AG20443 (cell line): ENCODE data around the gene DEPP1.

Experiments
- DNase-seq: peaks from one replicate; pipeline ENCODE4 v3.0.0; 2012; ENCODE audit warnings: low spot score, mixed read lengths

DEPP1 gene

DNA sequence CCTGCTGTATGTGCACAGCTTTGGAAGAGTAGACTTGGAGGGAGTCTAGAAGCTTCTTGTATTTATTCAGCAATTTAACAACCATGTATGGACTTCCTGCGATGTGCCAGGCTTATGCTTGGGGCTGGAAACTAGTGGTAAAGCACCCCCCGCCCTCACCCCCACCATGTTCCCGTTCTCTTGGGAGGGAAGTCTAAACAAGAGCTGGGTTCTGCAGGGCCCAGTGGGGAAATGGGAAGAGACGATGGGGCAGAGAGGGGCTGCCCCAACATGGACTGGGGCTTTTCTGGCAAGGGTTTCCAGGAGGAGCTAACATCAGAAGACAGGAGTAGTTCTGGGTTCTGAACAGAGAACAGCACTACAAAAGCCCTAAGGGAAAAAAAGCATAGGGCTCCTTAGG lies 11.0 kb downstream of the DEPP1 start:
- no peak for DNase-seq

- no peak for DNase-seq
These were observed 11.6 kb downstream of the DEPP1 start for GRCh38 chr10:44966816-44967509.

GRCh38 chr10:44966129-44966815 lies 12.3 kb downstream of the DEPP1 start:
- DNase-seq = no peak

DNA sequence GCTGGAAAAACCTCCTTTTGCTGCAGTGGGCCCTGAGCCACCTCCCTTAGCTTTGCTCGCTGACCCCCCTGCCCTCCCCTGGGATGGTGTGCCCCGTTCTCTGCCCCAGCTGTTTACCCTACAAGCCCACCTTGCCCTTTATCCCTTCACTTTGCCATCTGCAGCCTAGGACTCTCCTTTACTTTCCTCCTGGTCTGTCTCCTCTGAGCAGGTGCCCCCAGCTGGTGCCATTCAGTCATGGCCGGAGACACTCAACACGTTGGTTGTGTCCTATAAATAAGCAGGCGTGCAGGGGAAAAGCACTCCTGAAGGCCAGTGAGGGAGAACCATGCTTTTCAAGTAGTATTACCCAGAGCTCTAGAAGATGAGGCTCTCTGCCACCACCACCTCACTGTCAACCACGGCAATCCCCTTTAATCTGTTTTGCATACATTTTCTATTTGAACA lies 12.9 kb downstream of the DEPP1 start:
- no peak for DNase-seq

GRCh38 chr10:44965104-44965503 lies 13.5 kb downstream of the DEPP1 start:
- no peak for DNase-seq

GRCh38 chr10:44963772-44964633 lies 14.6 kb downstream of the DEPP1 start:
- no peak for DNase-seq

DNA sequence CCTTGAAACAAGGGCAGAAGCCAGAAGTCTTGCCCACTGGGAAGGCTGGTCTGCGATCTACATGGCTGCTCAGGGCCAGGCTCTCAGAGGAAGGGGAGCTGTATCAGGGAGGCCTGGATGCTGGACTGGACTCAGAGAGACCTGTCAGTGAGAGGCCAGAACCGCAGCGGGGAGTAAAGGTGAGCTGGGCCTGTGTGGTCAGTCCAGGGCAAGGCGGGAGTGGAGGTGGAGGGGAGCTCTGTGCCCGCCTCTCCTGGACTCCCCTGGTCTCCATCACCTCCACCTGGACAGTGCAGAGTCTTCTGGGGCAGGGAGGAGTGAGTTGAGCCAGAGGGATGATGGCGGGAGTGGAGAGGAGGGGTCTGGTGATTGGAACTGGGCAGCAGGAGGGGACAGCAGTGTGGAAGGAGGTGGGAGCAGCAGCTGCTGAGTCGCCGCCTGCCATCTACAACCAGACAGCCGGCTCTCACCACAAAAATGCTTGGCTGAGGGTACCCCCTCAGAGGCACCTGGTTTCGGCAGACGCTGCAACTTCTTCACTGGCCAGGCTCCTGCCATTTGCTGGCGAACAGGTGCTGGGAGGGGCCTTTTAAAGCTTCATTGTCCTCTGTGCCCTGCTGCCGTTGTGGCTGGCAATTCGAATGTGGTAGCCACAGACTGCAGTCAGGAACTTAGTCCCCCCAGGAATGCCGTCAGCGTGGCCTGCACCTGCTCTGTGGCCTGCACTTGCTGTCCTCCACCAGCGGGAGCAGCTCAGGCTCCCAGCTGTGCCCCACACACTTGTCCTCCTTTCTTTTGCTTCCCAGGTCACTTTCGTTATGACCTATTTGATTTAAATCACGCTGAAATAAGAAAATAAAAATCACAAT lies 15.5 kb downstream of the DEPP1 start:
- no peak for DNase-seq

- no peak for DNase-seq
These were observed 16.5 kb downstream of the DEPP1 start for GRCh38 chr10:44961931-44962750.

GRCh38 chr10:44961230-44961571 lies 17.4 kb downstream of the DEPP1 start:
- DNase-seq = no peak

DNA sequence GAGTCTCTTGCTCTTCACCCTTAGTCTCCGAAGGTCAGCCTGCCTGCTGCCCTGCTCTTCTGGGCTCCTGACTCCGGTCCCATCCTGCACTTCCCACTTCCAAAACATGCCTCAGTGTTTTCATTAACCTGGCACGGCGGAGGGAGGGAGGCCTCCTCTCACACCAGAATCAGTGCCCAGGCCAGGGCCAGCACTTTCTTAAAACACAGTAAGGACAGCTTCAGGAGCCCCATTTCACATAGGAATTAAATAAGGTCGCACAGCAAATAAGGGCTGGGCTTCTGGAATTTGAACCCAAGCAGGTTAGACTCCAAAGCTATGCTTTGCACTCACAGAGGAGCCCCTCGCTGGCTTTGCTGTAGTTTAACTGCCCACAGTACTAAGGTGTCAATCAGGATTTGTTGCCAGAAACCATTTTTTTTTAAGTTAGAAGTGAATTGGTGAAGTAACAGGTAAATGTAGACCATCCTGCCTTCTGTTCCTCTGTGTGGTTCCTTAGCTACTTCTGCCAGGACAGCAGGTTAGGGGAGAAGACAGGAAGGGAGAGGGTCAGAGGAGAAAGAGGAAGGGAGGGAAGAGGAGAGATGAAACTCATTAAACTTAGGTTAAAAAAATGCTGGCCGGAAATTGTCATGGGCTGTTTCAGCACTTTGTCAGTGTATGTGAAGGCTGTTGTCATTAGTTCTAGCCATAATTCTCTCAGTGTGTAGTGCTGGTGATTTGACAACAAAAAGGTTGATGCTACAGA lies 18.0 kb downstream of the DEPP1 start:
- no peak for DNase-seq

DNA sequence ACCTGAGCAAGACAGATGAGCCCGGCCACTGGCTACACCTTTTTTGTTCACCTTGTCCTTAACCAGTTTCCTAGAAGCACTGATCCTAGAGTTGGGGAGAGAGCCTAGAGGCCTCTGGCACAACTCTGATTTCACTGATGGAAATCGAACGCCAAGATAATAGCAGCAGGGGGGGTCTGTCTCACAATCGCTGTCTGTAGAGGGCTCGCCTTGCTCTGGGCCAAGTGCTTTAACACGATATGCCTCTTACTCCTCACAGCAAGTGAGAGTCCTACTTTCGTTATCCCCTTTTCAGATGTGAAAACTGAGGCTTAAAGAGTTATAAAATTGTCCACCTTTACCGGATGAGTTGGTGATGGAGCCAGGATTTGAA lies 18.5 kb downstream of the DEPP1 start:
- DNase-seq = no peak

DNA sequence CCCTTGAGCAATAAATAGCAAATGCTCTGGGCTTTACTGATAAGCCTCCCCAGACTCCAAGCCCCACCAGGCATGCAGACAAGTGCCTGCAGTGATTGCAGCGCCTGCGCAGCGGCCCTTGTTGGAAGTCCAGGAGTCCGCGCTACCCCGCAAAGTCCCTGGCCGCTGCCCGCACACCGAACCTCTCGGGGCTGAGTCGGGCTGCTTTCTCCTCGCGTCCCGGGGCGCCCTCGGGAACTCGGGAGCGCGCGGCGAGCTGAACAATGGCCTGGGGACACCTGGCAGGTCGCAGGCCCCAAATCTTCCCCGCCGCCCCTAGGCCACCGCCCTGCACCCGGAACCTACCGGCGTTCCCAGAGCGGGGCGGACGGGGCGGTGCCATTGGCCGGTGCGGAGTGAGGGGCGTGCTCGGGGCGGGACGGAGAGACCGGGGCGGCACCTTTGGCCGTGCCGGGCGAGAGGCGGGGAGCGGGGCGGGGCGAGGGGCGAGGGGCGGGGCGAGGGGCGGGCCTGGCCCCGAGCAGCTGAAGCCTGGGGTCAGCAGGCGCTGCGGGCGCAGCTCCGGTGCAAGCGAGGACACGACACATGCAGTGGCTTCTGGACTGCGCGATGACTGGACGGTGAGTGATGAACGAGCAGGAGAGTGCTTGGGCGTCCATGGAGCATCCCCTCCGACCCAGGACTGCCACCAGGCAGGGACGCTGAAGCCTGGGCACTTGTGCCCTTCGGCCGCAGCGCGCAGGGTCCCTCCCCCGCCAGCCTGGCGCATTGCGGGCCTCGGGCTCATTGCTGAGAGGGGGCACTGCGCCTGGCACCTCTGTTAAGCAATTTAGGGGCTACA lies 19.1 kb downstream of the DEPP1 start, which contains the start of gene RASSF4:
Gene RASSF4, plus strand, starts transcription at position 556 of the 841 bp plus-strand sequence. CDS start 10,401 bp downstream, outside the sequence.
- DNase-seq = peak; percentile 99

DNA sequence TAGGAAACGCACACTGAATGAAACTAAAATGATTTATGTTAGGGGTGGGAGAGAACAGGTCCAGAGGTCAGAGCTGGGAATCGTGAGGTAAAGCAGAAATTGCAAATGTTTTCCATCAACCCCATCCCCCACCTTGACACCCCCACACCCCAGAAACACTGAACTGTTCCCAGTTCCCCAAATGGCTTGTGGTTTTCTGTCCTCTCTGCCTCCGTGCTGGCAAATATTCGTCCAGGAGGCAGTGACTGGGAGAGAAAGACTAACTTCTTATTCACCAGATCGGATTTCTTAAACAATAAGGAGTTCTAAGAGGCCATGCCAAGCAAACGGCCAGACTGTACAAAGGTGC lies 19.7 kb downstream of the DEPP1 start:
- no peak for DNase-seq

- DNase-seq = peak; percentile 69
These were observed 20.3 kb downstream of the DEPP1 start for GRCh38 chr10:44958196-44958897.

DNA sequence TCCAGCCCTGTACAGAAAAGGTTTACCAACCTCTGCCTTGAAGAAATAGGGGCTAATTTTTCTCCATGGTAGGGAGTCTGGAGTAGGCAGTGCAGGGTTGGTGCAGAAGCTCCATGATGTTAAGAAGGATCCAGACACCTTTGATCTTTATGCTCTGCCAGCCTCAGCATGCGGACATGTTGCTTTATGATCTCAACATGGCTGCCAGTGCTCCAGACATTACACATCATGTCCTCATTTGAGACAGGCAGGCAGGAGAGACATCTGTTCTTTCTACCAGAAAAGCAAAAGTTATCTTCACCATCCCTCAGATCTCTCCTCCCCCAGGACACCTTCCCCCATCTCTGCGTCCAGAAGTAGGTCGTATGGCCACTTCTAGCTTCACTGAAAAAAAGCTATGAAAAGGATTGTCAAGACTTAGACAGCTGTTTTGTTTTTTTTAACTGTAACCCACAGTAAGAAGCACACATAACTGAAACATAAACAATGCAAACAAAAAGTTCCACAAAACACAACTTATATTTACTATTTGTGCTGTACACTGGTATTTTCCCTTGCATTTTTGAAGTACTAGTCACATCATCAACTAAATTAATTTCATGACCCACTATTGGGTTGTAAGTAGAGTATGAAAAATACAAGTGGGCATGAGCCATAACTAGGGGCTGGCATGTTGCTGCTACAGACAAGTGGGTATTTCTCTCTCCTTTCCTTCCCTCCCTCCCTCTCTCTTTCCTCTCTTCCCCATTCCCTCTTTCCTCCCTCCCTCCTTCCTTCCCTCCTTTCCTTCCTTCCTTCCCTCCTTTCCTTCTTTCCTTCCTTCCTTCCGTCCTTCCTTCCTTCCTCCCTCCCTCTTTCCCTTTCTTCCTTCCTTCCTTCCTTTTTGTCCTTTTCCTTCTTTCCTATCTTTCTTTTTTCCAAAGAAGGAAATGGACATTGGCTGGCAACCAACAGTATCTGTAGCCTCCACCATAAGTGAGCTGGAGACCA lies 21.6 kb downstream of the DEPP1 start:
- DNase-seq = no peak

DNA sequence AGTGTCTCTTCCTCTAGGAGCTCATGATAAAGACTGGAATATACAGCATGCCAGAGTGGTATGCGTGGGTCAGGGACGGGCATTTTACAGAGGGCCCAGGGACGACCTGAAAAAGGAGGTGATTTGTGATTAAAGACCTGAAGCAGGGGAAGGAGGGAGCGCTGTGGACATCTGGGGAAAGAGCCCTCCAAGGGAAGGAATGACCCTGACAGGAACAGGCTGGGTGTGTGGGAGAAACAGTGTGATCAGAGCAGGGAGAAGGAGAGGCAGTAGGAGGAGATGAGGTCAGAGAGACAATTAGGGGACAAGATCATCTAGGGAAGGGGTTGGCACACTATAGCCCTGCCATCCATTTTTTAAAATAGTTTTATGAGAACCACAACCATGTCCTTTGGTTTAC lies 22.4 kb downstream of the DEPP1 start:
- no peak for DNase-seq

DNA sequence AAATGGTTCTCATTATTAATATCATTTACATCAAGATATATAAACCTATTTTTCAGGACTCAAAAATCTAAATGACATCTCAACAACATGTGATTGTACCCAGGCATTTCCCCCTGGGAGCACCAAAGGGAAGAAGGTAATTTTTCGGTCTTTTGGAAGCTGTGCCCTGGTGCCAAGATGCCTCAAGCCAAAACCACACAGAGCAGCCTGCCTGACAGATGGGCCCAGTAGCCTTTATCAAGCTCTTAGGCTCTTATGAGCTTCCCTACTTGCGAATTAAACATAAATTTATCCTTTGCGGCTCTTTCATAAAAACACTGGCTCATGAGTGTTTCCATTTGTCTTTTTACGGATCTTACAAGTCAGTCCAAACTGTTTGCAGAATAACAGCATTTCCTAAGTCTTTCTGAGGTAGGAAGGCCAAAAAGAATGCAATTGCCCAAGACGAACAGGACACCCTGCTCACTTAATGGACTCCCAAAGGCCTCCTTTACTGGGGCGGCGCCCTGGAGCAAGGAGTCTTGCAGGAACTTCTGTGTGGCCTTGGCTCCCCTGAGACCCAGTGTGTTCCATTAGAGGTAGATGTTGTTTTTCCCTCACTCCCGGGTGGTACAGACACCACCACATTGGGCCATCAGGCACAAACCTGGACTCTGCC lies 23.1 kb downstream of the DEPP1 start:
- no peak for DNase-seq
